HG03460 (cell line): ENCODE results near the gene TBX10.
"Not testable (repeated sequence)": the region's sequence is repeated elsewhere in the genome, so short reads cannot be mapped to it uniquely, and the experiment has no call there.

Experiments used
- ATAC-seq: cut with Tn5 transposase; IDR thresholded peaks from one replicate; pipeline ENCODE4 v1.9.1; 2021; ENCODE audit not compliant: unreplicated experiment

Gene TBX10

DNA sequence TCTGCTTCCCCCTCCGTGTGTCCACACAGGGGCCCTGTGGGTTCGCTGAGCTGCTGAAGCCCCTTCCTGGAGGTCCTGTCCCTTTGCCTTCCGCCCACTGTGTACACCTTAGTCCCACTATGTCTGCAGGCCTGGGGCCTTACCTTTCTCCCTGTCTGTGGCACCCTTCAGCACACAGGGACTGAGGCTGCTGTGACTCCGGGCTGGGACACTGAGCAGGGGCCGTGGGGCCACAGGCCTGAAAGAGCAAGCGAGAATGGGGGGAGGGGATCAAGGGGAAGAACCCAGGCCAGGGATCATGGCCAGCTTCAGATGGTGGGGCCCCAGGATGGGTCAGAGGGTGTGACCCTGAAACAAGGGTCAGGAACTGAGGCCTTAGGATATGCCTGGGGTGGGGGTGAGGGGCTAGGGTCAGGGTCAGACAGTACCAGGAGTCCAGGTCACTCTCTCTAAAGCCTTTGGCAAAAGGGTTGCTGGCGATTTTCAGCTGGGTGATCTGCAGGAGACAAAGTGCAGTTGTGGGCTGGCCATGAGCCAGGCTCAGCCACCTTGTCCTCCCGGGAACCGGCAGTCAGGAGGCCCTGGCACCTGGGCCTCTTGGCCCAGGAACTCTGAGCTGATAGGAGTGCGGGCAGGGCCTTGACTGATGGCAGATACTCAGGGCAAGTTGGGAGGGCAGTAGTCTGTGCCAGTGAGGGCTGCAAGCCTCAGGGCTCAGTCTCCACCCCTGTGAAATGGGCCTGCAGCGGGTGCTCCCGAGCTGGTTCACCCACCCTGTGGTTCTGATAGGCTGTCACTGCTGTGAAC, 7.2 kb downstream of the TBX10 start:
- no peak for ATAC-seq

DNA sequence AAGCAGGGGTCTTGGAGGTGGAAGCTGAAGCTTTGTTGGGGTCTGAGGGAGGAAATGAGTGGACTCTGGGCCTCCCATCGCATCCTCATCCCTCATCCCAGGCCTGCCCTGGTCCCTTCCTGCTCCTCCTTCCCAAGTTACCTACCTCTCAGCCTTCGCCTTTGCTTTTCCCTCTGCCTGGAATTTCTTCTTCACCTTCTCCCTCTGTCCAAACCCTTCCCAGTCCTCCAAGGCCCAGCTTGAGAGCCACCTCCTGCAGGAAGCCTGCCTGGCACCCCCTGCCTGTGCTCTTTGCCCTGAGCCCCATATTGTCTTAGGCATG, 7.7 kb downstream of the TBX10 start:
- ATAC-seq, result no peak

DNA sequence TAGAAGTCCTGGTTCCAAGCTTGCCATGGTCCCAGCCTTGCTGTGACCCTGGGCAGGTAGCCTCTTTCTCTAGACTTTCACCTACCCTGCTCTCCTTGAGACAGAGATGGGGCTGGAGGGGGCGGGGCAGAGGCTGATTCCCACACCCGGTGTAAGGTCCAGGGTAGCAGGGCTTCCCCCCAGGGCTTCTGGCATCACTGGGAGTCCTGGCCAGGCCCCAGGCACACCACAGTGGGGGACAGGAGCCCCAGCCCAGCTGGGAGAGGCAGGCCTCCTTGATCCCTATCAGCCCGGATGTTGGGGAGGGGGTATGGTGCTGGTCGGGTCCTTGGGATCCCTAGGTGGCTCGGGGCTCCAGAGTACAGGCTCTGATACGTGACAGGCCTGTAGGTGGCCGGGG, 8.2 kb downstream of the TBX10 start:
- no peak for ATAC-seq

DNA sequence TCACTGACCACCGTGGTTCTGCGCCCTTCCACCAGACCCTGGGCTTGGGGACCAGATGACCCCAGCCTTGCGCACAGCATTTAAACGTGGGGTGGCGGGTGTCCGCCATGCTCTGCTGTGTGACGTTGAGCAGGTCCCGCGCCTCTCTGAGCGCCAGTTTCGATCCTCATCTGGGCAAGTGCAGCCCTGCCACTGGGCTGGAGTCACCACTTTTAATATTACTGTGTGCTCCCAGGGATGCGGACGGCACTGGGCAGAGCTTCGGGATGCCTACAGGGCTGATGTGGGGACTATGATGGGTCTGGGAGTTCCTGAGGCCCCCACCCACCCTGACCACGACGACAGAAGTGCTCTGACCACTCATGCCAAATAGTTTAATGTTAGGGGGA, 8.6 kb downstream of the TBX10 start:
- no peak for ATAC-seq

DNA sequence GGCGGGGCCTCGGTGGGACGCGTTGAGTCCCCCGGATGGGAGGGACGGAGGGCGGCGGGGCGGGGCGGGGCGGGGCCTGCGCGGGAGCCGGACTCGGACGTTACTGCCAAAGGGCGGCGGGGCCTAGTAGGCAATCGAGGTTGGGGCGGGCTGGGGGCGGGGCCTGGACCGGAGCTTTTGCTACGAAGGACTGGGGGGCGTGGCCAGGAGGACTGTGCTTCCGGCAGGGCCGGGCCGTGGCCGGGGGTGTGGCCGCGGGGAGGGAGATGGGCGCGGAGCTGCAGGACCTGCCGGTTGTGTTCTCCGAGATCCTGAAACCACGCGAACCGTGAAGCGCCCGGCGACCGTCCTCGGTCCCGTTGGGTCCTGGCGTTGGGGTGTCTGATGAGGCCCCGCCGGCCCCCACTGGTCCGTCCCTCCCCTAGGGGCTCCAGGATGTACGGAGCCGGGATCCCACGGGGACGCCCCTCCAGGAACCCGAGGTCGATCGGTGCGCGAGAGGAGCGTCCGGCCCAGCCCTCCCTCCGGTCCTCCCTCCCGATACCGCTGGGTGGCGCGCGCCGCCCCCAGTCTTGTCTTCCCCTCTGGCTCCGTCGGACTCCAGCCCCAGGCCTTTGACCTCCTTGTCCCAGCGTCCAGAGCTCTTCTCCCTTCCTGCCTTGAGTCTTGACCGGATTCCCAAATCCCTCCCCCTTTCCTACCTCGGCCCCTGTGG, 9.2 kb downstream of the TBX10 start:
- peak; percentile 64 for ATAC-seq

DNA sequence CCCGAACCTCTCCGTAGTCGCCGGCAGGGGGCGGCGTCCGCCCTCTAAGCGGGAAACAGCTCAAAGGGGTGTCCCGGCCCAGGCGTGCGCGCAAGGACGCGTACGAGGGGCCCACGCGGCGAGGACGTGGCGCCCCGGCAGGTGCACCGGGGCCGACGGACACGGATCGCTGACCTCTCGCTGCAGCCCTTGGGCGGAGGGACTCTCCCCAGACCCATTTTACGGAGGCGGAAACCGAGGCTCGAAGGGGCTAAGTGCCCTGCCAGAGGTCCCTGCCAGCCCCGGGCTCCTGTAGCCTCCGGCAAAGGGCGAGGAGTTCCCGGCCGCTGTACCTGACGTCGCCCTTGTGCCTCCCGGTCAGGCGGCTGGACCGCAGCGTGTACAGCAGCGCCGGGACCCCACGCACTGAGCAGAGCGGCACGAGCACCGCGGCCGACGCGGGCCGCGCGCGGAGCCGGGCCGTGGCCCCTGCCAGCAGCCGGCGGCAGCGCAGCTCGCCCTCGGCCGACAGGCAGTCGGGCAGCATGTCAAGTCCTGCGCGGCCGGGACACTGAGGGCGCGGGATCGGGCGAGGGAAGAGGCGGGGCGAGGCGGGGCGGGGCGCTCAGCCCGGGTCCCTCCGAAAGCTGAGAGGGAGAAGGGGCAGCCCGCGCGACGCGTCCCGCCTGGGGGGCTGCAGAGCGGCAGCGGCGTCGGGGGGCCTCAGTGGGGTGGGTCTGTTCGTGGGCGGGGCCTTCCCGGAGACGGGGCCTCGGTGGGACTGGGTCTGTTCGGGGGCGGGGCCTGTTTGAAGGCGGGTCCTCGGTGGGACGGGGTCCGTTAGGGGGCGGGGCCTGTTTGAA, 10.0 kb downstream of the TBX10 start, which contains the start of gene NUDT8:
Gene NUDT8 (minus strand): TSS at position 552 of the 842 bp plus-strand sequence. CDS start 26 bp downstream, at position 526.
- peak; percentile 40 for ATAC-seq

DNA sequence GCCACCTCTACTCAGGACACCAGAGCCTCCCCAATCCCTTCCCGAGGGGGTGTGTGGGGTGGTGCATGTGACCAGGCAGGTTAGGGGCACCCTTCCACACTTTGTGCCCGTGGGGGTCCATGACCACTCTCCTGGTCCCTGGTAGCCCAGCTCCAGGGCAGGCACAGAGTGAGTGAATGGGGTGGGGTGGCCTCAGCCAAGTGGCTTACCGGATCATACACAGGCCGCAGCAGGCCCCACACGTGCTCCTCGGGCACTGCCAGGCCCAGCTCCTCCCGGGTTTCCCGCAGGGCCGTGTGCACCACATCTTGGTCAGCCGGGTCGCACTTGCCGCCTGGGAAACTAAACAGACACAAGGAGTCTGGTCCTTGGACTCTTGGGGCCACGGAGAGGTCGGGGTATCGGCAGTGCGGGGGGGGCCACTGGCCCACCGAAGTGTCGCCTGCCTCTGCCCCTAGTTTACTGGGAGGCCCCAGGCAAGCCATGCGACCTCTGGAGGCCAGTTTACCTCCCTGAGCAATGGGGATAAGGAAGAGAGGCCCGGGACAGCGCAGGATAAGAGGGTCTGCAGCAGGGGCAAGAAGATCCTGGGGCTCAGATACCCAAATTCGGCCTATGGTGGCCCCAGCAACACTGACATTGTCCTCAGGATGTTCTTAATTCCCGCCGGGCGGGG, 10.7 kb downstream of the TBX10 start:
- no peak for ATAC-seq

DNA sequence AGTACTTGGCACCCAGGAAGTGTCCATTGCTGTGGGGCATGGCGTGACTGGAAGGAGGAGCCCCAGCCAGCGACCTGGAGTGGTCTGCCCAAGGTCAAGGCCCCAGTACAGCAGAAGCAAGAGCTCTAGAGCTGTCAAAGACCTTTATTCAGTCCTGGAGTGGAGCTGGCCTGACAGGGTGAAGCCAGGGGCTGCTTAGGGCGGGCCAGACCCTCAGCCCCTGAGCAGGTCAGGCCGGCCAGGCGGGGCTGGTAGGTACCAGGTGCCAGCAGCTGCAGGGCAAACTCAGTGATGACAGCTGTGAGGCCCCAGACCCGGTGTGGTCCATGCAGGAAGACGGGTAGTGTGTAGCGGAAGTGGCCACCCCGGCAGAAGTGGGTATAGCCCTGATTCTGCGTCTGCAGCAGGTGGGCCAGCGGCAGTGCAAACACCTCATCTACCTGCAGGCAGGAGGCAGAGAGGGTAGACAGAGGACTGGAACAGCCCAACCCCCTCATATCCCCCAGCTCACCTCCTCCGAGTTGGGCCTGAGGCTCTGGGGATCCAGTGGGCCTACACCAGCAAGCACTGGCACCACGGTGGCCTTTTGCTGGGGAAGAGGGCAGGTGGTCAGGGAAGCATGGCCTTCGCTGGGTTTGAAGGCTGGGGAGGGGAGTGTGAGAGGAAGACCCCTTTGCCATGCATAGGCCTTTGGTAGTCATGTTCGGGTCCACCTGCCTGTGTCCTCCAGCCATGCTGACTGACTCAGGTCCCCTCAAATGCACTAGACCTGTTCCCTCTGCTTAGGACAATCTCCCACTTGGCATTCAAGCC, 11.5 kb downstream of the TBX10 start:
- ATAC-seq, result no peak

DNA sequence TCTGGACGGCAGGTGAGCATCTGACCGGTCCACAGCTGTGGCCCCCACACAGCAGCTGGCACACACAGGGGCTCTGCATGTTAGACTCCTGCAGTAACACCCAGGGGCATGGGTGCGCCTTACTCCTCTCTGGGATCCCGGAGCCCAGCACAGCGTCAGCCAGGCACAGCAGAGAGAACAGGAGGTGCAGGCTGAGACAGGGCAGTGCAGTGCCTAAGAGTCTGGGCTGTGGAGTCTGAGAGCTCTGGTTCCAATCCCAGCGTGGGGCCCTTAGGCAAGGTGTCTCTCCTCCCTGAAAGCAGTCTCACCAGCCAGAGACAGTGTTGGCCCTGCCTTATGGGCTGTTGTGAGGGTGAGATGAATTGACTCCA, 12.1 kb downstream of the TBX10 start:
- ATAC-seq, result no peak

DNA sequence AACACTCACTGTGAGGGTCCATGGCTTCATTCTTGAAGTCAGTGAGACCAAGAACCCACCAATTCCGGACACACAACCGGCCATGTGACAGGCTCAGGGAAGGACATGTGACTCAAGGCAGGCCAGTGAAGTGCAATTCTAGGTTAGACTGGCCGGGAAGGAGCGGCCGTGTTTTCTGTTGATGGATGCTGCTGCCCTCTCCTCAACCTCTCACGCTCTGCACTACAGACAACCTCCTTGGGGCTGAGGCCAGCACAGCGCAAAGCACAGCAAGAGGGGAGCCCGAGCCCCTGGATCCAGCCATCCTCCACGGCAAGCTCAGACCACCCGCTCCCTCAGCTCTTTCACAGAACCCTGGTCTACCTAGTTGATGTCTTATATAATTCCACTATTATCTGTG, 12.6 kb downstream of the TBX10 start:
- ATAC-seq, result no peak

DNA sequence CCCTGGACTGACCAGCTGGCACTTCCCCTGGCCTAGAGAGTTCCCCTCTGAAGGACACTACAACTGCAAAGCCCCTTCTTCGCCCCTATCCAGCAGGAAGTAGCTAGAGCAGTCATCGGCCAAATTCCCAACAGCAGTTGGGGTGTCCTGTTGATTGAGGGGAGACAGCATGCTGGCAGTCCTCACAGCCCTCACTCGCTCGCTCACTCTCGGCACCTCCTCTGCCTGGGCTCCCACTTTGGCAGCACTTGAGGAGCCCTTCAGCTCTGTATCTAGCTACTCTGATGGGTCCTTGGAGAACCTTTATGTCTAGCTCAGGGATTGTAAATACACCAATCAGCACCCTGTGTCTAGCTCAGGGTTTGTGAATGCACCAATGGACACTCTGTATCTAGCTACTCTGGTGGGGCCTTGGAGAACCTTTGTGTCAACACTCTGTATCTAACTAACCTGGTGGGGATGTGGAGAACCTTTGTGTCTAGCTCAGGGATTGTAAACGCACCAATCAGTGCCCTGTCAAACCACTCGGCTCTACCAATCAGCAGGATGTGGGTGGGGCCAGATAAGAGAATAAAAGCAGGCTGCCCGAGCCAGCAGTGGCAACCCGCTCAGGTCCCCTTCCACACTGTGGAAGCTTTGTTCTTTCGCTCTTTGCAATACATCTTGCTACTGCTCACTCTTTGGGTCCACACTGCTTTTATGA, 13.3 kb downstream of the TBX10 start:
- ATAC-seq, result not testable (repeated sequence)

DNA sequence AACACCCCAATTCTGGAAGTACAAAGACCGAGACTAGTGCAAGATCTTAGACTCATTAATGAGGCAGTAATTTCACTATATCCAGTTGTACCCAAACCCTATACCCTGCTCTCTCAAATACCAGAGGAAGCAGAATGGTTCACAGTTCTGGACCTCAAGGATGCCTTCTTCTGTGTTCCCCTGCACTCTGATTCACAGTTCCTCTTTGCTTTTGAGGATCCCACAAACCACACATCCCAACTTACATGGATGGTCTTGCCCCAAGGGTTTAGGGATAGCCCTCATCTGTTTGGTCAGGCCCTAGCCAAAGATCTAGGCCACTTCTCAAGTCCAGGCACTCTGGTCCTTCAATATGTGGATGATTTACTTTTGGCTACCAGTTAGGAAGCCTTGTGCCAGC, 15.8 kb downstream of the TBX10 start:
- not testable (repeated sequence) for ATAC-seq

DNA sequence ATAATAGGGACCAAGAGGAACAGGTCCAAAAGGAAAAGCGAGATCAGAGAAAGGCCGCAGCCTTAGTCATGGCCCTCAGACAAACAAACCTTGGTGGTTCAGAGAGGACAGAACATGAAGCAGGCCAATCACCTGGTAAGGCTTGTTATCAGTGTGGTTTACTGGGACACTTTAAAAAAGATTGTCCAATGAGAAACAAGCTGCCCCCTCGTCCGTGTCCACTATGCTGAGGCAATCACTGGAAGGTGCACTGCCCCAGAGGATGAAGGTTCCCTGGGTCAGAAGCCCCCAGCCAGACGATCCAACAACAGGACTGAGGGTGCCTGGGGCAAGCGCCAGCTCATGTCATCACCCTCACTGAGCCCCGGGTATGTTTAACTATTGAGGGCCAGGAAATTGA, 16.7 kb downstream of the TBX10 start:
- not testable (repeated sequence) for ATAC-seq

DNA sequence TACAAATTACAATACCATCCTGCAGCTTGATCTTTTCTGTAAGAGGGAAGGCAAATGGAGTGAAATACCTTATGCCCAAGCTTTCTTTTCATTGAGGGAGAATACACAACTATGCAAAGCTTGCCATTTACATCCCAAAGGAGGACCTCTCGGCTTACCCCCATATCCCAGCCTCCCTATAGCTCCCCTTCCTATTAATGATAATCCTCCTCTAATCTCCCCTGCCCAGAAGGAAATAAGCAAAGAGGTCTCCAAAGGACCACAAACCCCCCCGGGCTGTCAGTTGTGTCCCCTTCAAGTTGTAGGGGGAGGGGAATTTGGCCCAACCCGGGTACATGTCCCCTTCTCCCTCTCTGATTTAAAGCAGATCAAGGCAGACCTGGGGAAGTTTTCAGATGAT, 17.6 kb downstream of the TBX10 start:
- ATAC-seq, result not testable (repeated sequence)

DNA sequence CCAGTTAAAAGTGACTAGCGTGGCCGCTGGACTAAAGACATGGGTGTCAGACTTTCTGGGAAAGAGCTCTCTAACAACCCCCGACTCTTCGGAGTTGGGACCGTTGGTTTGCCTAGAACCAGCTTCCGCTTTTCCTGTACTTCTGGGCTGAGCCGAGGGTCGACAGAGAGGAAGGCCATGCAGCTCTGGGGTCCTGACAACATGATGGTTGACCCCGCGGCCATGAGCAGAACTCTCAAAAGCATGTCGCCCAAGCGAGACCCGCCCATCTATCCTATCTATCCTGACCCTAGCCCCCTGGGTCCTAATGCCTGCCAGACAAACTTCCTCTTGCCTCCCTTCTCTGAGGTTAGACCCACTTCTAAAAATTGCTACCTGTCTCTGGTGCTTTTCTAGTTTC, 18.9 kb downstream of the TBX10 start:
- ATAC-seq, result not testable (repeated sequence)

DNA sequence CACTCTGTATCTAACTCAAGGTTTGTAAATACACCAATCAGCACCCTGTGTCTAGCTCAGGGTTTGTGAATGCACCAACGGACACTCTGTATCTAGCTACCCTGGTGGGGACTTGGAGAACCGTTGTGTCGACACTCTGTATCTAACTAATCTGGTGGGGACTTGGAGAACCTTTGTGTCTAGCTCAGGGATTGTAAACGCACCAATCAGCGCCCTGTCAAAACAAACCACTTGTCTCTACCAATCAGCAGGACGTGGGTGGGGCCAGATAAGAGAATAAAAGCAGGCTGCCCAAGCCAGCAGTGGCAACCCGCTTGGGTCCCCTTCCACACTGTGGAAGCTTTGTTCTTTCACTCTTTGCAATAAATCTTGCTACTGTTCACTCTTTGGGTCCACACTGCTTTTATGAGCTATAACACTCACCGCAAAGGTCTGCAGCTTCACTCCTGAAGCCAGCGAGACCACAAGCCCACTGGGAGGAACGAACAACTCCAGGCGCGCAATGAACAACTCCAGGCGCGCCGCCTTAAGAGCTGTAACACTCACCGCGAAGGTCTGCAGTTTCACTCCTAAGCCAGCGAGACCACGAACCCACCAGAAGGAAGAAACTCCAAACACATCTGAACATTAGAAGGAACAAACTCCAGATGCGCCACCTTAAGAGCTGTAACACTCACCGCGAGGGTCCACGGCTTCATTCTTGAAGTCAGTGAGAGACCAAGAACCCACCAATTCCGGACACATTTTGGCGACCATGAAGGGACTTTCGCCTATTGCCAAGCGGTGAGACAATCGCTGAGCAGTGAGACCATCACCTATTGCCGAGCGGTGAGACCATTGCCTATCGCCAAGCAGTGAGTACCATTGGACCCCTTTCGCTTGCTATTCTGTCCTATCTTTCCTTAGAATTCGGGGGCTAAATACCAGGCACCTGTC, 19.6 kb downstream of the TBX10 start:
- not testable (repeated sequence) for ATAC-seq

DNA sequence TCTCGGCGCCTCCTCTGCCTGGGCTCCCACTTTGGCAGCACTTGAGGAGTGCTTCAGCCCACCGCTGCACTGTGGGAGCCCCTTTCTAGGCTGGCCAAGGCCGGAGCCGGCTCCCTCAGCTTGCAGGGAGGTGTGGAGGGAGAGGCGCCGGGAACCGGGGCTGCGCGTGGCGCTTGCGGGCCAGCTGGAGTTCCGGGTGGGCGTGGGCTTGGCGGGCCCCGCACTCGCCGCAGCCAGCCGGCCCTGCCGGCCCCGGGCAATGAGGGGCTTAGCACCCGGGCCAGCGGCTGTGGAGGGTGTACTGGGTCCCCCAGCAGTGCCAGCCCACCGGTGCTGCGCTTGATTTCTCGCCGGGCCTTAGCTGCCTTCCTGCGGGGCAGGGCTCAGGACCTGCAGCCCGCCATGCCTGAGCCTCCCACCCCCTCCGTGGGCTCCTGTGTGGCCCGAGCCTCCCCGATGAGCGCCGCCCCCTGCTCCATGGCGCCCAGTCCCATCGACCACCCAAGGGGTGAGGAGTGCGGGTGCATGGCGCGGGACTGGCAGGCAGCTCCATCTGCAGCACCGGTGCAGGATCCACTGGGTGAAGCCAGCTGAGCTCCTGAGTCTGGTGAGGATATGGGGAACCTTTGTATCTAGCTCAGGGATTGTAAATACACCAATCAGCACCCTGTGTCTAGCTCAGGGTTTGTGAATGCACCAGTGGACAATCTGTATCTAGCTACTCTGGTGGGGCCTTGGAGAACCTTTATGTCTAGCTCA, 20.5 kb downstream of the TBX10 start:
- ATAC-seq, result not testable (repeated sequence)
